HG03575 (cell line): ENCODE measurements around the gene MOV10L1.

Experiments used
- ATAC-seq: cut with Tn5 transposase; IDR thresholded peaks from one replicate; pipeline ENCODE4 v1.9.1; 2021; ENCODE audit not compliant: unreplicated experiment, insufficient number of reproducible peaks, low FRiP score; ENCODE audit errors: extremely low read depth

The MOV10L1 gene

GRCh38 chr22:50206599-50206998 is 116.8 kb downstream of the MOV10L1 start:
- ATAC-seq: no peak

- ATAC-seq: no peak
These were observed 117.8 kb downstream of the MOV10L1 start for GRCh38 chr22:50207383-50208140.

- no peak for ATAC-seq
These were observed 118.7 kb downstream of the MOV10L1 start for GRCh38 chr22:50208430-50208938.

GRCh38 chr22:50208939-50209892 is 119.4 kb downstream of the MOV10L1 start:
- ATAC-seq: no peak

- no peak for ATAC-seq
These were observed 120.1 kb downstream of the MOV10L1 start for GRCh38 chr22:50209893-50210292.

- ATAC-seq: no peak
These were observed 120.8 kb downstream of the MOV10L1 start for GRCh38 chr22:50210378-50211139.

- no peak for ATAC-seq
These were observed 121.3 kb downstream of the MOV10L1 start for GRCh38 chr22:50211147-50211546.
